ENCODE measurements around the gene KLHL29.

DNA sequence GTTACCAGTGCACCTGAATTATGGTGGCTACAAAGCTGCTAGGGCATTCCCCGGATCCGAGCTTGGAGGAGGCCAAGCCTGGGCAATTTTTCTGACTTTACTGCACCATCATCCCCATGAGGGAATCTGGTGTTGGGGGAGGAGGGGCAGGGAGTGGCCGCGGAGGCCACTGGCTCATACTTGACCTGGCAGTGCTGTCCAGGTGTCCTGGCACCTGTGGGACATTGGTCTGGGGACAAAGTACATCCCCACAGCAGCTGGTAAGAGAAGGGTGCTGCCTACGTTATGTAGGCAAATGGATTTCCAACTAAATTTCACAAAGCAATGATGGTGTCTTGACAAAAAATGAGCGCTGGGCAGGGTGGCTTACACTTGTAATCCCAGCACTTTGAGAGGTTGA lies 48.3 kb downstream of the KLHL29 start:
- TF ChIP-seq POLR2AphosphoS5 (IDR thresholded peaks at IDR 0.05; ENCODE audit: low read depth, low read length) (no peak), SIN3A (IDR thresholded peaks at IDR 0.05; ENCODE audit: borderline replicate concordance, insufficient read depth, low read length) (no peak), TAF1 (IDR thresholded peaks at IDR 0.05; ENCODE audit: borderline replicate concordance, insufficient read depth, low read length) (no peak)
- TF ChIP-seq, protein P1, sequence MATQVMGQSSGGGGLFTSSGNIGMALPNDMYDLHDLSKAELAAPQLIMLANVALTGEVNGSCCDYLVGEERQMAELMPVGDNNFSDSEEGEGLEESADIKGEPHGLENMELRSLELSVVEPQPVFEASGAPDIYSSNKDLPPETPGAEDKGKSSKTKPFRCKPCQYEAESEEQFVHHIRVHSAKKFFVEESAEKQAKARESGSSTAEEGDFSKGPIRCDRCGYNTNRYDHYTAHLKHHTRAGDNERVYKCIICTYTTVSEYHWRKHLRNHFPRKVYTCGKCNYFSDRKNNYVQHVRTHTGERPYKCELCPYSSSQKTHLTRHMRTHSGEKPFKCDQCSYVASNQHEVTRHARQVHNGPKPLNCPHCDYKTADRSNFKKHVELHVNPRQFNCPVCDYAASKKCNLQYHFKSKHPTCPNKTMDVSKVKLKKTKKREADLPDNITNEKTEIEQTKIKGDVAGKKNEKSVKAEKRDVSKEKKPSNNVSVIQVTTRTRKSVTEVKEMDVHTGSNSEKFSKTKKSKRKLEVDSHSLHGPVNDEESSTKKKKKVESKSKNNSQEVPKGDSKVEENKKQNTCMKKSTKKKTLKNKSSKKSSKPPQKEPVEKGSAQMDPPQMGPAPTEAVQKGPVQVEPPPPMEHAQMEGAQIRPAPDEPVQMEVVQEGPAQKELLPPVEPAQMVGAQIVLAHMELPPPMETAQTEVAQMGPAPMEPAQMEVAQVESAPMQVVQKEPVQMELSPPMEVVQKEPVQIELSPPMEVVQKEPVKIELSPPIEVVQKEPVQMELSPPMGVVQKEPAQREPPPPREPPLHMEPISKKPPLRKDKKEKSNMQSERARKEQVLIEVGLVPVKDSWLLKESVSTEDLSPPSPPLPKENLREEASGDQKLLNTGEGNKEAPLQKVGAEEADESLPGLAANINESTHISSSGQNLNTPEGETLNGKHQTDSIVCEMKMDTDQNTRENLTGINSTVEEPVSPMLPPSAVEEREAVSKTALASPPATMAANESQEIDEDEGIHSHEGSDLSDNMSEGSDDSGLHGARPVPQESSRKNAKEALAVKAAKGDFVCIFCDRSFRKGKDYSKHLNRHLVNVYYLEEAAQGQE (IDR thresholded peaks at IDR 0.05; ENCODE audit: insufficient read depth in 1 of 2, low read depth in 2 of 2, low read length in 2 of 2): no peak
